ENCODE measurements around the gene CSK. TPM values are rescaled to one million over a fixed set of nuclear protein-coding genes. Genes with fewer than 3 reads are reported as not detected.

CSK gene
- total and polyA plus RNA-seq, 2 of the 8 experiments (the other 6 are each of a cell fraction or from before 2014, with no cell fraction given) = 13.7 to 50.2 TPM

- Histone ChIP-seq H3K23ac (ENCODE audit: insufficient read length) (no peak overlapping the region), H2BK20ac (ENCODE audit: low read length) (no peak overlapping the region), H3K4ac (replicated peaks; ENCODE audit: insufficient read length, low read depth, low read length) (no peak overlapping the region), H3K79me1 (ENCODE audit: low read depth, low read length) (0 out of 2 replicates have a peak, but pooled peaks cover 2% of the 10 kb centered on the region), H4K5ac (ENCODE audit: insufficient read length, low read depth, low read length) (no peak overlapping the region), H3K18ac (ENCODE audit: extremely low read depth, low read length) (no peak overlapping the region), H2BK12ac (ENCODE audit: low read depth, low read length) (no peak overlapping the region), H3K27ac (ENCODE audit: low read depth, low read length) (no peak overlapping the region), H3K9me3 (ENCODE audit: insufficient read depth in 2 of 2, low read depth in 1 of 2, low read length in 1 of 2) (no peaks in the 10 kb centered on the region), H3K4me2 (ENCODE audit: insufficient read depth in 1 of 2, low read depth in 2 of 2, low read length in 2 of 2) (no peak overlapping the region), H3K4me1 (replicated peaks in 1 of 4; ENCODE audit: control insufficient read depth in 3 of 4, insufficient read depth in 4 of 4, low read length in 3 of 4) (peaks cover 0 to 5% (median 2%) of the 10 kb centered on the region in 4 experiments; a peak in 5 of 7 replicates), H3K4me3 (ENCODE audit: extremely low read depth in 1 of 4, insufficient read depth in 2 of 4, low read depth in 3 of 4, low read length in 4 of 4) (no peak overlapping the region), H3K36me3 (ENCODE audit: control insufficient read depth in 2 of 4, insufficient read depth in 4 of 4, low read length in 3 of 4) (peaks cover 0 to 5% (median 2%) of the 10 kb centered on the region in 4 experiments; a peak in 3 of 8 replicates), H4K20me1 (replicated peaks in 1 of 2; ENCODE audit: control insufficient read depth in 1 of 2, insufficient read depth in 2 of 2, low read length in 2 of 2) (peaks cover 2% of the 10 kb centered on the region in 2 experiments), H2BK120ac (replicated peaks; ENCODE audit: low read depth, low read length) (no peak overlapping the region), H2AFZ (ENCODE audit: low read length) (no peak overlapping the region), H4K91ac (replicated peaks; ENCODE audit: insufficient read length, low read length) (no peak overlapping the region), H3K23me2 (ENCODE audit: low read depth, low read length) (no peaks in the 10 kb centered on the region), H3K9ac (replicated peaks in 1 of 4; ENCODE audit: extremely low read depth in 1 of 4, low read depth in 3 of 4, low read length in 3 of 4) (no peak overlapping the region), H3K56ac (replicated peaks; ENCODE audit: insufficient read length, low read depth, low read length) (no peak overlapping the region), H2BK5ac (ENCODE audit: low read depth, low read length) (no peak overlapping the region), H3K14ac (ENCODE audit: insufficient read length) (no peak overlapping the region), H4K8ac (ENCODE audit: extremely low read depth, insufficient read depth, low read length) (no peak overlapping the region), H3K27me3 (replicated peaks in 1 of 4; ENCODE audit: control insufficient read depth in 3 of 4, extremely low read depth in 1 of 4, insufficient read depth in 3 of 4, low read length in 3 of 4) (no peaks in the 10 kb centered on the region), H2AK5ac (ENCODE audit: low read depth, low read length) (no peak overlapping the region), H3K79me2 (ENCODE audit: control insufficient read depth in 1 of 2, insufficient read depth in 2 of 2, low read length in 2 of 2) (no peaks in the 10 kb centered on the region), H2BK15ac (ENCODE audit: low read length) (no peak overlapping the region)
- FAIRE-seq (no peak), DNase-seq (ENCODE audit: low read depth in 1 of 2, low spot score in 2 of 2) (no peak)
- ChIA-PET POLR2A (ENCODE audit: partially characterized antibody) (interaction anchor here (0.8 to 1.6 kb wide), 4 partner anchors 9 to 74 kb away, joined by 3 to 5 read pairs (median 3); no protein-coding TSS in a partner anchor), CTCF (ENCODE audit: partially characterized antibody) (interaction anchor here (0.9 to 6.6 kb wide), 23 partner anchors 8 to 205 kb away, joined by 3 to 52 read pairs (median 4); partner anchors contain the start of gene CPLX3)
- TF ChIP-seq TEAD4 (IDR thresholded peaks at IDR 0.05; ENCODE audit: low read depth, low read length) = no peak
- no peak for TF ChIP-seq SRF (IDR thresholded peaks at IDR 0.05; ENCODE audit: low read depth, low read length)
- TF ChIP-seq POLR2A (IDR thresholded peaks at IDR 0.05; ENCODE audit: control extremely low read depth in 1 of 2, low read depth in 2 of 2, low read length in 2 of 2) = no peak
- TF ChIP-seq POLR2AphosphoS5 (IDR thresholded peaks at IDR 0.05; ENCODE audit: low read depth, low read length) = no peak
- TF ChIP-seq NANOG (IDR thresholded peaks at IDR 0.05; ENCODE audit: insufficient read depth, low read depth, low read length, poor library complexity, severe bottlenecking) = no peak
- TF ChIP-seq BRCA1 (IDR thresholded peaks at IDR 0.05; ENCODE audit: low read depth, low read length) = no peak
- no peak for TF ChIP-seq RNF2 (IDR thresholded peaks at IDR 0.05; ENCODE audit: borderline replicate concordance, low read depth, low read length, missing control alignments, poor library complexity, severe bottlenecking)
- TF ChIP-seq JUND (IDR thresholded peaks at IDR 0.05; ENCODE audit: low read length) = no peak
- TF ChIP-seq NRF1 (IDR thresholded peaks at IDR 0.05; ENCODE audit: low read depth, low read length) = no peak
- TF ChIP-seq RXRA (IDR thresholded peaks at IDR 0.05; ENCODE audit: insufficient read depth, low read depth, low read length) = no peak
- no peak for TF ChIP-seq USF2 (IDR thresholded peaks at IDR 0.05; ENCODE audit: low read length)
- no peak for TF ChIP-seq CBX5 (IDR thresholded peaks at IDR 0.05; ENCODE audit: low read depth, low read length)
- TF ChIP-seq YY1 (IDR thresholded peaks at IDR 0.05; ENCODE audit: low read depth, low read length) = no peak
- no peak for TF ChIP-seq BCL11A (IDR thresholded peaks at IDR 0.05; ENCODE audit: low read depth in 2 of 2, low read length in 2 of 2)
- WGBS, 2 experiments (ENCODE audit: extremely low coverage in 1 of 2, insufficient coverage in 1 of 2, insufficient read length in 1 of 2, insufficient replicate concordance in 2 of 2, low coverage in 1 of 2, low lambda C conversion rate in 2 of 2, missing lambda C conversion rate in 1 of 2) = 83% methylated on average over 7 of the region's 7 CpGs; no CpG with 5 or more reads in 1 of the 2 experiments
Observed at GRCh38 chr15:74836846-74837245, 55.0 kb downstream of the CSK start.
